ENCODE data around the gene WDR54.
"Not testable (repeated sequence)": the region's sequence is repeated elsewhere in the genome, so short reads cannot be mapped to it uniquely, and the experiment has no call there.

WDR54 gene

DNA sequence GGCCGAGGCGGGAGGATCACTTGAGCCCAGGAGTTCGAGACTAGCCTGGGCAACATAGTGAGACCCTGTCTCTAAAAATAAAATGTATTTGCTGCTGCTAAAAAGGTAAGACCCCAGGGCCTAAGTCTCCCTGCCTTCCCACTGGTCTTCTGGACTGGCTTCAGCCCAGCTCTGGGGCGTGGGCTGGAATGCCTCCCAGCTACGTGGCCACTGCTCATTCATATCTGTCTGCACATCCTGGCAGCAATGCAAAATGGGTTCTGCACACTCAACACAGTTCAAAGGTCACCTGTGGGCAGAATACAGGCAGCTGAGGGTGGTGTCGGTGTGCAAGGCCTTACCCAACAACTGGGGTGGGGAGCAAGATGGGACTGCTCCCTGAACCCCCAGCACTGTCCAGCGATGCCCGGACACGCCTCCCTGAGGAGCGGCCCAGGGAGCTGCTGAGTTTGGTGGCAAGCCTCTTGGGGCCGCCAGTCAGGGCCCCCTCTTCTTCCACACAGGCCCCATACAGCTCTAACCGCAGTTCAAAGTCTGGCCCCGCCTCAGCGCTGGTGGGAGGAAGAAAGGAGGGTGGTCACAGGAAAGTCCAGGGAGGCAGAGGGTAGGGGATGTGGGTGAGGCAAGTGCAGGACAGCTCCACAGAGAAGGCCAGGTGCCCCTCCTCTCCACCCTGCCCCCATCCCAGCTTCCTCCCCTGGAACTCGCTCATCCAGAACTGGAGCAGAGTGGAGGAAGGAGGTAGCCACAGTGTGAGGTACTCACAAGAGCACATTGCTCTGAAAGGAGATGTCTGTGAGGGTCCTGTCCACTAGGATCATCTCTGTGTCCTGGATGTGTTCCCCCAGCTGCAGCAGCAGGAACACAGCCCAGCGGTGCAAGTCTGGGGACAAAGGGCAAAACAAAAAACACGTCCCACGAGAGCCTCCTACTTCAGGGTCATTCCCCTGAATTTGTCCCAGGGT, 8.2 kb downstream of the WDR54 start:
- no peak for DNase-seq (ENCODE audit: low read depth in 2 of 2)

DNA sequence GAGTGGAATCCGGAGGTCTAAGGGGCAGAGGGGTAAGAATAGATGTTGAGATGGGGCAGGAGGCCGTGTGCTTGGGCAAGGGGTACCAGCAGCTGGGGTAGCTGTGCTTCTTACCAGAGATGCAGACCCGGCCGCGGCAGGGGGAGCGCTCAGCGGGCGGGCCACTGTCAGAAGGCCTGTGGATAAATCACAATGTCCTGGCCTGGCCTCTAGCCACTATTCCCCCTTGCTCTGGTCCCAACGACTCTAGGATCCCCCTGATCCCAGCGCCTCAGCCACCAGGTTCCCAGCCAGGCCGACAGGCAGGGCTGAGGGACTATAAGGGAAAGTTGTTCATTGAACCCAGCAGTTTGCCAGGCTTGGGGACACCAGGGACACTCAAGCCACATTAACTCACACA, 9.0 kb downstream of the WDR54 start:
- DNase-seq (ENCODE audit: low read depth in 2 of 2) = no peak

DNA sequence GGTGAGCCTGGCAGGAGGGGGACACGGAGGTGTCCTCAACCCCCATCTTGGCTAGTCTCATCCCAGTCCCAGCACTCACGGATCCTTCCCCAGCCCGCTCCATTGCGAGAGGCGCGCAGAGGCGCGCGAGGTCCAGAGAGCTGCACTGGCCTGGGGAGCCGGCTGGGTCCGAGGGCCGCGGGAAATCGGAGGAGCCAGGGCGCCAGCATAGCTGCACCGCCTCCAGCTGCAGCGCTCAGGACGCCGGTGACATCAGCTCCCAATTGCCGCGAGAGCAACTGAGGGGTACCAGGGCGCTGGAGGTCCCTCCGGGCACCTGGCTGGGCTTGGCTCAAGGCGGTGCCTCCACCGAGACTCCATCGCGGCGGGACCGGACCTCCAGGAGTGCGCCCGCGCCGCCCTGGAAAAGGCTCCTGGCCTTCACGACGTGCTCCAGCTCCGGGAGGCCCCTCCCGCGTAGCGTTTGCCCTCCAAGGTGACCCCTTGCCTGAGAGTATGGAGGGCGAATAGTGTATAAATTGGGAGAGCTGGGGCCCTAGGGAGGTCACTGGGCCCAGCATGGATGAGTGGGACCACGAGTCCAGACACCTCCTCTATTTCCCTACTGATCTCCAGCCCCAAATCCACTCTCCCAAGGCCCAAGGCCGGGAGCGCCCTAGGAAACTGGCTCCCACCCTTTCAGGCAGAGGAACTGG, 14.7 kb downstream of the WDR54 start:
- DNase-seq (ENCODE audit: low read depth in 2 of 2) = no peak

DNA sequence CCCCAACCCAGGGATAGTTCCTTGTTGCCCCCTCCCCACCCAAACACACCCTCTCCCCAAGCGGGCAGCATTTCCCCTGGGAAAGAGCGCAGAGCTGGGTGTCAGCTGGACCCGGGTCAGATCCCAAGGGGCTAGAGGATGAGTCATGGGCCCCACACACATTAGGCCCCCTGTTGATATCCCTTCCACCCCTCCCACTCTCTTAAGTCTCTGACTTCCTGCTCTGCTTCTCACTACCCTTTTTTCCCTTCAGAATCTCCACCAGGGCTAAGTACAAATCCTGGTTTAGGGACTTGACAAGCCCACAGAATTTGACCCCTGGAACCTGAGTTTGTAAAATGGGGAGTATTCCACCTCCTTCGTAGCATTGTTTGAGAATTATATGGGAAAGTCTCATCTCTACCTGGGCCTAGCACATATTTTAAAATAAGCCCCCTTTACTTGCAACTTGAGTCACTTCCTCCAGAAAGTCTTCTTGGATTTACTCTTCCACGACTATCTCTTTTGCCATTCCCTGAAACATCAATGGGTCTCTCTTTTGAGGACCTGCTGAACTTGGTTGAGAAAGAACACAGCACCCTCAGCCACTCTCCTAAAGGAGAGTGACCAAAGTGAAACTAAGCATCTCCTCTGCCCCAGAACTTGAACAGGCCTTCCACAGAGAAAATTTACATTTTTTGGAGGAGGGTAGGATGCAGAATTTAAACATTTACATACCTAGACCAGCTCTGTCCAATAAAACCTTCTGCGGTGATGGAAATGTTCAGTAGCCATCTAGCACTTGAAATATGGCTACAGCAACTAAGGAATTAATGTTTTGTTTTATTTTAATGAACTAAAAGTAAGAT, 15.5 kb downstream of the WDR54 start:
- DNase-seq (ENCODE audit: low read depth in 2 of 2) = no peak

DNA sequence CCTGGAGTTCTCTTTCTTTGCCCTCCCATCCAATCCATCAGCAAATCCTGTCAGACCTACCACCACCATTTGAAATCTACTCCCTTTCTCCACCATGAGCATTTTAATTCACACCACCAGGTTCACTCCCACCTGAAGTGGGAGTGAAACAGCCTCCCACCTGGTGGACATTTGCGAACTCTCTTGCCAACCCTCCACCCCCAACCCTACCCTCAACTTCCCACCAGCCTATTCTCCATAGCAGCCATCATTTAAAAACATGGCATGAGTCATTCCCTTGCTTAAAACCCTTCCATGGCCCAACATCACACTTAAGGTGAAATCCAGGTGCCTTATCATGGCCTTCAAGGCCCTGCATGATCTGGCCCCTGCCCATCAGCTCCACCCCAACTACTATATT, 16.7 kb downstream of the WDR54 start:
- DNase-seq (ENCODE audit: low read depth in 2 of 2) = no peak

DNA sequence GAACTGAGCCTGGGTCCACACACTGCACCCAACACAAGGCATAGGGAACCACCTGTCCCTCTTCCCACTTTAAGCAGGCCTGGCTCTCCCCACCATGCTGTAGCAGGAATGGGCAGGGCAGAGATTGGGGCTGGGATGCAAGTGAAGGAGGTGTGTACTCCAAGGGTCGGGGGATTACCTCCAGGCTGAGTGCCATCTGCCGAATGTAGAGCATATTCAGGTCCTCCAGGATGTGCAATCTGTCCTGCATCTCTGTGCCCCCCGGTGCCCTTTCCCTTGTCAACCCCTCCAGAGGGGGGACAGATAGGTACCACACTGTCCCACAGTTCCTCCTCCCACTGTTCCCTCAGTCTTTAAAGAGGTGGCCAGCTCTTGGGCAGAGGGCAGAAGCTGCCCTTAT, 17.8 kb downstream of the WDR54 start:
- DNase-seq (ENCODE audit: low read depth in 2 of 2) = no peak

DNA sequence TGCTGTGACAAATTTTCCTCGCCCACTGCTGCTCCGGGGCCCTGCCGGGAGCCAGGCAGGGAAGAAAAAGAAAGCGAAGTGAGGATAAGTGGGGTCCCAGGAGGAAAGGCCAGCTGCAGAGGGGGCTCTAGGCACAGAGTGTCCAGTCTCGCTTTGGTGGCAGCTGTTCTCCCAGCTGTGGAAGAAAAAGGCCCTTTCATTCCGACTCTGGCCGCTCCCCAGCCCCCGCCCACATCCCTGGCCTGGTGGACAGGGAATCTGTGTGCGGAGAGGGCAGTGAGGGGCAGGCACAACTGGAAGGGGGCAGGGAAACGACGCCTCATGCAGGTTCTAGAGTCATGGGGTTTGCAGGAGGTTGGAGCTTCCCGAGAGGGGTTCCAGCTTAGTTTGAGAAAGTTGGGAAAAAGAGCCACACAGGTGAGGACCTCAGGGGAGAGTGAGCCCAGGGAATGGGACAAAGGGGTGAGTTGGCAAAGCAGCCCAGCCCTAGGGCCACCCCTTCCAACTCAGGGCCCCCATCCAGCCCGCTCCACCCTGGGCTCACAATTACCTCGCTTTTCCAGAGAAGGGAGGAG, 18.4 kb downstream of the WDR54 start:
- no peak for DNase-seq (ENCODE audit: low read depth in 2 of 2)

DNA sequence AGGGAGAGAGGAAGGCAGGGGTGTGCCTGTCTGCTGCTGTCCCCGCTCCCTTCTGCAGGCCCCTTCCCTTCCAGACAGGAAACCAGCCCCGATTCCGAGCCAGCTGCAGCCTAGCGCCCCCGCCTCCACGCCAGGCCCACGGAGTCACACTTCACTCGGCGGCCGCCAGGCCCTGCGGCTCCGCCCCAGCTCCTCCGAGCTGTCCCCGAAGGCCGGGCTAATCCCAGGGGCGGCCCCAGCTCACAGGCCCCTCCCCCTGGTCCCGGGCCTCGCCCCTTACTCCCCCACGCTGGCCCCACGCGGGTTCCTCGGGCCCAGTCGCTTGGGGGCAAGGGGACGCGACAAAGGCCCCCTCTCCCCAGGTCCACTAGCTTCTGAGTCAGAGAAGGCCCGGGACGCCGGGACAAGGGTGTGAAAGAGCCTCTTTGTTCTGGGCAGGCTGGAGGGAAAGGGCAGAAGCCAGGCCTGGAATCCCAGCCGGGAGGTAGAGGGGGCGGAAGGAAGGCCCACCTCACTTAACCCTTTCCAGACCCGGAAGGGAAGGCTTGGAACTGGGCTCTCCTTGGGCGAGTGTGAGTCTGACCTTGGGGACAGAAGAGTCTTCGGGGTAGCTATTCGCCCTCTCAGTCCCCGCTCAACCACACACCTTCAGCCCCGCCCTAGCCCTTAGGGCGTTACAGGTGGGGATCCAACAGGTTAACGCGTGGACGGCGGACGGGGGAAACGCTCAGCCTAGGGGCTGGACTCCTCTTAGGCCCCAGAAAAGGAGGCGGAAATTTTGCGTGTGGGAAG, 19.0 kb downstream of the WDR54 start:
- DNase-seq (ENCODE audit: low read depth in 2 of 2) = peak; percentile 40 to 53

DNA sequence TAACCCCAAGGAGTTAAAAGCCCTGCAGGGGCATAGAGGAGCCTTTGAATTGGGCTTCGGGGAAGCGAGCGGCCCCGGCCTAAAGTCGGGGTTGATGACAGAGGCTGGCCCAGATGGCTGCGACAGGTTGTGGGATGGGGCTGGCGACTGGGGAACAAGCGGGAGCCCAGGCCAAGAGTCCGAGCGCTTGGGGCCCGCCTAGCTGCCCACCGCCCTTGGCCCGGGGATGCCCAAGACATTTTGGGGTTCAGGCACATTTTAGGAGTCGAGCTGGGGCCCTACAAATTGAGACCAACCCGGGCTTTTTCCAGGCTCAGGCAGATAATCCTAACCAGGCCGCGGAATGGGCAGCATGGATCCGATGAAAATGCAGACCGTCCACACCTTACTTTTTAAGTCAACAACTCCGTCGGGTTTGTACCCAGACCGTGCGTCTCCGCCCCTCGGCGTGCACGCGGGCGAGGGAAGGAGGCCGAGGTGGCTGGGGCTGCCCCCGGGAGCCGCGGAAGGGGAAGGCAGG, 19.7 kb downstream of the WDR54 start:
- DNase-seq (ENCODE audit: low read depth in 2 of 2) = no peak

DNA sequence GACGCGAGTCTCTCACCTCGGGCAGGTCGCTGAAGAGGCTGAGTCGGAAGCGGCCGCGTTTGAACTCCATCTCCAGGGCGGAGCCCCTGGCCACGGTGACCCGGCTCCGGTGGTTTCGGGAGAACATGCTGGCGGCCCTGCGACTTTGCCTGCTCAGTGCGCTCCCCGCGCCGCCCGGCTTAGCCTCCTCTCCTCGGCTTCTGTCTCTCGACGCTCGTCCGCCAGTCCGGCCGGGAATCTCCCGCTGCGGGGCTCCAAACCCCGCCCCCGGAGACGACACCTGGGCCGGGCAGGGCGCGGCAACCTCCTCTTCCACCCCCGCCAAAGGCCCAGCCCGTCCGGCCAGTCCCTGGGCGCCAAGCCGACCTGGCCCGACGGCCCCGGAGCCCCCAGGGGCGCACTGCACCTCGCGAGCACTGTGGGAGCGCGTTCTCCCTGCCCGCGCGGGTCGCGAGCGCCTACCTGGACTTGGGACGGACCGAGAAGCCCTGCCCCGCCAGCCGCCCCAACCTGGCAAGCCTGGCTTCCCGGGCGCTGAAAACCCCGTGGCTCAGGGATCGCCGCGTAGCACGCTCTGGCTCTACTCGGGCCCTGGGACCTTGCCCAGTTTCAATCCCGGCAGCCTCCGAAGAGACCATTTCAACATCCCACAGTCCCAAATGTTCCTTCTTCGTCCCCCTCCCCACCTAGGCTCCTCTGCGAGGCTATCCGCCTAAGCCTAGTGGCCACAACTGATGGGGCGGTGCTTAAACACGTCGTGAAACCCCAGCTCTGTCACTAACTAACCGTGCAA, 20.4 kb downstream of the WDR54 start, which contains the start of gene RTKN:
Gene RTKN (minus strand): TSS at position 248 of the 793 bp plus-strand sequence. CDS start 121 bp downstream, at position 127.
- no peak for DNase-seq (ENCODE audit: low read depth in 2 of 2)

DNA sequence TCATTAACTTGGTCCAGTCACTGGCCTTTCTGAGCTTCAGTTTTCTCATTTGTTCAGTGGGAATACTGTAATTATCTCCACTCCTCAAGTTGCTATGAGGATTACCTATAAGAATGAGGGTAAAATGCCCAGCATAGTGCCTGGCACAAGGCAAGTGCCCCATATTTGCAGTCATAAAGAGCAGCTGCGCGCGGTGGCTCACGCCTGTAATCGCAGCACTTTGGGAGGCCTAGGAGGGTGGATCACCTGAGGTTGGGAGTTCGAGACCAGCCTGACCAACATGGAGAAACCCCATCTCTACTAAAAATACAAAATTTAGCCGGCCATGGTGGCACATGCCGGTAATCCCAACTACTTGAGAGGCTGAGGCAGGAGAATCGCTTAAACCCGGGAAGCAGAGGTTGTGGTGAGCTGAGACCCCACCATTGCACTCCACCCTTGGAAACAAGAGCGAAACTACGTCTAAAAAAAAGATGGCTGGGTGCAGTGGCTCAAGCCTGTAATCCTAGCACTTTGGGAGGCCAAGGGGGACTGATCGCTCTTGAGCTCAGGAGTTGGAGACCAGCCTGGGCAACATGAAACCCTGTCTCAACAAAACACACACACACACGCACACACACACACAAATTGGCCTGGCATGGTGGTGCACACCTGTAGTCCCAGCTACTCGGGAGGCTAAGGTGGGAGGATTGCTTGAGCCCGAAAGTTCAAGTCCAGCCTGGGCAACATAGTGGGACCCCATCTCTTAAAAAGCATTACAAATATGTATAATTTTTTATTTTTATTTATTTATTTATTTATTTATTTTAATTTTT, 21.2 kb downstream of the WDR54 start:
- DNase-seq (ENCODE audit: low read depth in 2 of 2) = not testable (repeated sequence)

DNA sequence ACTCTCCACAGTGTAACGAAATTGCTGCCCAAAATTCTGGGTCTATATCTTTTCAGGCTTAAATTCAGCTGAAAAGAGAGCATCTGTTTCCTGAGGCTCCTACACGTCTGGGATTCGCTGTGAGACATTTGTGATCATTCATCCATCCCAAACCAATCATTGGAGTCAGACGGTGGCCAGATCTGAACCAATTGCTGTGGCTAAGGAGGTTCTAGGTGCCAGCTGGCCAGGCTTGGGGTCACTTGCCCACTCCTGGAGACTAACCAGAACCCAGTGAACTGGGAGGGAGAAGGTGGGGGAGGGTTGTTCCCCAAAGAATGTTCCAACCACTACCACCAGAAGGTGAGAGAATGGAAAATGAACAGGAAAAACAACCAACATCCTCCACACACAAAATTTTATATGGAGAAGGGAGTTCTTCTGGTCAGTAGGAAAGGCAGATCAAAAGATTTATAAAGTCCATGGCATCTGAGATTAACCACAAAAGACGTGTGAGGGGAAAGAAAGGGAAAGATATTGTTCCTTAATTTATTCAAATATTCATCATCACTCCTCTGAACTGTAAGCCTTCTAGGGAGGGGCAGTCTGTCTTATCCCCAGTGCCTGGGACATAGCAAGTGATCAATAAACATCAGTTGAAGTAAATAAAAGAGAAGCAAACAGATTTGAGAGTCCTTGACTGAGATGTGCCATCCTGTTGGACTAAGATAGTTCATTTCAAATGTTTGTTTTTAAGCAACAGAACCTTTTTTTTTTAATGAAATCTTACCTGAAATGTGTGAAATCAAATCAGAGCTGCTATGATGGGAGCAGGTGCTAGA, 23.2 kb downstream of the WDR54 start:
- DNase-seq (ENCODE audit: low read depth in 2 of 2) = no peak

DNA sequence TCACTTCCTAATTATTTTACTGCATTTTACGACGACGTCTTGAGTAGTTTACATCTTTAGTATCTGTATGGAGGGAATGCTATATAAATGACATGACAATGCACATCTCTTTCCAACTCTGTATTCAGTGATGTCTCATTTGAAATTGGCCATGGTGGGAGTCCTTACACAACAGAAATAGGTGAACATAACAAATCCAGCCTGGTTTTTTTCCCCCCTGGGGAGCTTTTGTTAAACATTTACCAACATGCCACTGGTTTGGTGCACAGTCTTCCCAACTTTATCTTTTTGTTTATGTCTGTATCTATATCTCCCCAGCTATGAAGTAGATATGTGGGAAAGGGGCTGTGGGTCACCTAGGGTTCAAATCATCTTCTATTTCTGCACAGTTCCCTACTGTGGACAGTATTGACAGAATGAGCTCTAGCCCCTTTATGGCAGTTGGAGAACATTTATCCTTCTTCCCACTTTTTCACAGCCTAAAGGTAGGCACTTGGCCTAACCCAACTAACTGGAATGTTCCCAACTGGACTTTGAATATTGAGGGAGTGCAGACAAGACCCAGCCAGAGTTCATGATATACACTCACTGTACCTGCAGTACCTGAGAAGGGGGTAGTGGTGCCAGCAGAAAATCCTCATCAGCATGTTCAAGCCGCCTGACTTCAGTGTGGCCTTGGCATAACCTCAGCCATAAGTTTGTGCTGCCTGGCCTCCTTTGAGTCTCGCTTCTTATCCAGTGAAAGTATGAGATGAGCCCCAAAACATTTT, 25.9 kb downstream of the WDR54 start:
- no peak for DNase-seq (ENCODE audit: low read depth in 2 of 2)

DNA sequence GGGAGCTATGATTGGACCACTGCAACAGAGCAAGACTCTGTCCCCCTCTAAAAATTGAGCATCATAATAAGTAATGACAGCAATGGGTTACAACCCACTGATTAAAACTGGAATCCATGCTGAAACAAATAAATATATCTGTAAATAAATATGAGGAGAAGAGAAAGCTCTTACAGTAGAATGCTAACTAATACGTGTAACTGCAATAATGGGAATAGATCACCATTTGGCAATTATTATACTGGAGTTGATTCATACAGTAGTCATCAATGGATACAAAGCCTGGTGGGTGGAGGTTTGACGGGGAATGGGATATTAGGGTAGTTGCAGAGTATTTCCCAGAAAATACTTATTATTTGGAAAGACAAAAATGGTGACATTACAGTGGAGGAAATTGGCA, 27.2 kb downstream of the WDR54 start:
- no peak for DNase-seq (ENCODE audit: low read depth in 2 of 2)

DNA sequence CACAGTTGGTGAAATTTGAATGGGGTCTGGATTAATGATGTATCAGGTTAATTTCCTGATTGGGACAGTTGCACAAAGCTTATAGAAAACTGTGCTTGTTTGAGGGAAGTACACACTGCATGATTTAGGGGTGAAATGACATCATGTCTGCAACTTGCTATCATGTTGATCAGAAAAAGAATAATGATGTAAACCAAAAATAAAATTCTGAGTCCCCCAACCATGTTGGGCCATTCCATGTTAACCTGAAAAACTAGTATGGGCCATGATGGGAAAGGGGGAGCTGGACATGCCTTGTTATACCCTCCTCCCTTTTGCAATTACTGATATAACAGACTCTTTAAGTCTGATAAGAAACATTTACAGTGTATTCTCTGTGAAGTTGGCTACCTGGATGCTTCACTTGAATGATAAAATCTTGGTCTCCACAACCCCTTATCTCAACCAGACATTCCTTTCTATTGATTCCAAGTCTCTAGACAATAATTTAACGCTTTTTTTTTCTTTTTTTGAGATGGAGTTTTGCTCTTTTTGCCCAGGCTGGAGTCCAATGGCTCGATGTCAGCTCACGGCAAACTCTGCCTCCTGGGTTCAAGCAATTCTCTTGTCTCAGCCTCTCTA, 29.1 kb downstream of the WDR54 start:
- DNase-seq (ENCODE audit: low read depth in 2 of 2) = no peak

DNA sequence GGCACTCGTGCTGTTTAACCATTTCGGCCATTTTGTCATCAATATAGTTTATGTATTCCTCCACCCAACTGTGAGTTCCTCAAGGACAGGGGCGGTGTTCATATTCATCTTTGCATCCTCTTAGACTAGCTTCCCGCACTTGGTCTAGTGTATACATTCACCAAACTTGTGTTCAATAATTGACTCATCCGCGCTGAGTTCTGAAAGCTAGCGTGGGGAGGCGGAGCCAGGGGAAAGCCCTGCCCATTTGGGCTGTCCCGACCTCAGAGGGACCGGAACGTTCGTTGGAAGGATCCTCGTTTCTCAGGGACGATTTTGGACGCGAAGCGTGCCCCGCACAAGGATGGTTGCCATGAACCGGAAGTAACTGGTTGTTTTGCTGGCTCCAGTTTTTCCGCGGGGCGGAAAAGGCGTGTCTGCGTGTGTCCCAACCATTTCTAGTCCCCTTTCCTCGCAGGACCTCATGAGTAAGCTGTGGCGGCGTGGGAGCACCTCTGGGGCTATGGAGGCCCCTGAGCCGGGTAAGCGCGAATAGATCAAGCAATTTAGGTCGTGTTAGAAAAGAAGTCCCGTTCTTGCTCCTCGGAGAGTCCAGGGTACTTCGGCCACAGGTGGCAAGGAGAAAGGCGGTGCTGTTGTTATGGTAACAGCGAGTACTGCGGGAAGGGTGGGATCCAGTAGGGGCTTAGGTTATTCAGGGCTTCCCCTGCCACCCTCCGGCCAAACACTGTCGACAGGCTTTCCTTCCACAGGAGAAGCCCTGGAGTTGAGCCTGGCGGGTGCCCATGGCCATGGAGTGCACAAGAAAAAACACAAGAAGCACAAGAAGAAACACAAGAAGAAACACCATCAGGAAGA, 33.4 kb downstream of the WDR54 start, which contains the start of gene INO80B:
Gene INO80B (plus strand): TSS at position 434 of the 858 bp plus-strand sequence. CDS start 30 bp downstream, at position 464.
- DNase-seq (ENCODE audit: low read depth in 2 of 2) = peak; percentile 92 to 95

Measured in stimulated activated CD8-positive, alpha-beta memory T cell treated with anti-CD3 and anti-CD28 coated beads, Interleukin-15, amount 100 ng/mL, for 48 hours (primary cell).